ENCODE measurements around the gene NLGN1. TPM values are rescaled to one million over a fixed set of nuclear protein-coding genes. Genes with fewer than 3 reads are reported as not detected.

The NLGN1 gene
- total and polyA plus RNA-seq, 12 donors, result 0.13 to 3.7 (median 0.84) TPM

DNA sequence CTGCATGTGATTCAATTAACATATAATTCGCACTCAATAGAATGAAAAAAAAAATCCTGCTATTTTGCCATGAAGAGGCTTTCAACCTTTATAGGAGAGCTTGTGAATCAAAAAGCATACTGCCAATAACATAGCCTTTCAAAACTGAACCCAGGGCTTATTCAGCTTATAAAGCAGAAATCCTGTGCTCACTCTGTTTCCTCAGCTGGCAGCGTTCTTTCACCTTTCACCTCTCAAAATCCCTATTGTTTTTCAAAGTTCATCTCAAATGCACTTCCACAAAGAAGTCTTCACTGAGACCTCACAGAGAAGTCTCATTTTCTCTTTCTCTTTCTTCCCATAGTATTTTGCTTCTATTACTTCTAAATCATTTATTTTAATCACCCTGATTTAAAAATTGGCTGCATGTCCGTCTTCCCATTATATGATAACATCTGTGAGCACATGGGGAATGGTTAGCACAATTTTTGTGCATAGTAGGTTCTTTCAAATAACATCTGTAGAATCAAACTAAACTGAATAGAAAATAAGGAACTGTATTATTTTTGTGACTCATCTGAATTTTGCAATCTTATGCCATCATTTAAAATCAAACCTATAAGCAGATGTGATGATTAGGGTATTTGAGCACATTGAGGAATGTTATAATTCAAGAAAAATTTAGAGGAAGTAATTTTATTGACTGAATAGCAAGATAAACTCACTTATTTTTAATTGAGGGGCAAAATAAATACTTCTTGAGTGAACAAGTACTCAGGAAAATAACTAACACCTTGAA is 373.4 kb downstream of the NLGN1 start:
- Histone ChIP-seq H3K4me1 (replicated peaks in 1 of 2) (no peaks in the 10 kb centered on the region), H3K27me3 (no peaks in the 10 kb centered on the region), H3K4me3 (no peak overlapping the region), H3K27ac (no peak overlapping the region), H3K9me3 (replicated peaks in 1 of 3) (no peaks in the 10 kb centered on the region), H3K36me3 (replicated peaks in 1 of 2) (no peaks in the 10 kb centered on the region)
- WGBS, 4 donors, result 76 to 83% (median 78%) methylated on average over 3 of the region's 3 CpGs
- intact Hi-C loops (cut with DNase I), result no loop called here
- no peak for DNase-seq
- TF ChIP-seq POLR2A (IDR thresholded peaks at IDR 0.05), result no peak
- TF ChIP-seq, protein P1, sequence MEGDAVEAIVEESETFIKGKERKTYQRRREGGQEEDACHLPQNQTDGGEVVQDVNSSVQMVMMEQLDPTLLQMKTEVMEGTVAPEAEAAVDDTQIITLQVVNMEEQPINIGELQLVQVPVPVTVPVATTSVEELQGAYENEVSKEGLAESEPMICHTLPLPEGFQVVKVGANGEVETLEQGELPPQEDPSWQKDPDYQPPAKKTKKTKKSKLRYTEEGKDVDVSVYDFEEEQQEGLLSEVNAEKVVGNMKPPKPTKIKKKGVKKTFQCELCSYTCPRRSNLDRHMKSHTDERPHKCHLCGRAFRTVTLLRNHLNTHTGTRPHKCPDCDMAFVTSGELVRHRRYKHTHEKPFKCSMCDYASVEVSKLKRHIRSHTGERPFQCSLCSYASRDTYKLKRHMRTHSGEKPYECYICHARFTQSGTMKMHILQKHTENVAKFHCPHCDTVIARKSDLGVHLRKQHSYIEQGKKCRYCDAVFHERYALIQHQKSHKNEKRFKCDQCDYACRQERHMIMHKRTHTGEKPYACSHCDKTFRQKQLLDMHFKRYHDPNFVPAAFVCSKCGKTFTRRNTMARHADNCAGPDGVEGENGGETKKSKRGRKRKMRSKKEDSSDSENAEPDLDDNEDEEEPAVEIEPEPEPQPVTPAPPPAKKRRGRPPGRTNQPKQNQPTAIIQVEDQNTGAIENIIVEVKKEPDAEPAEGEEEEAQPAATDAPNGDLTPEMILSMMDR (IDR thresholded peaks at IDR 0.05), result no peak

DNA sequence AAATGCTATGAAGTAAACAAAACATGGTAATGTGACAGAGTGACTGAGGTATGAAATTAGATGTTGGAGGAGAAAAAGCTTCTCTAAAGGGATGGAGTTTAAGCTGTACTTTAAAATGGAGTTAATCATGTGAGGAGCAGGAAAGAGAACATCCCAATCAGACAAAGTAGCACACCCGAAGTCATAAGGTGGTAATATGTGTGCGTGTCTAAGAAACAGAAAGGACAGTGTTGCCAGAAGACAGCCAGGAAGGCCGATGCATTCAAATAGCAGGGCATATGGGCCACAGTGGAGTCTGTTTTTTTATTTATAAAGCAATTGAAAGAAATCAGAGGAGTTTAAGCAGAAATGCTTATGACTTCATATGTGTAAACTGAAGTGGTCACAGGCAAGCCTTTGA is 376.3 kb downstream of the NLGN1 start:
- TF ChIP-seq, protein P1 (IDR thresholded peaks at IDR 0.05), result no peak
- TF ChIP-seq POLR2A (IDR thresholded peaks at IDR 0.05), result no peak
- Histone ChIP-seq H3K4me3 (no peak overlapping the region), H3K36me3 (replicated peaks in 1 of 2) (no peaks in the 10 kb centered on the region), H3K9me3 (replicated peaks in 1 of 3) (peaks cover 0 to 5% (median 0%) of the 10 kb centered on the region in 3 donors), H3K27ac (no peak overlapping the region), H3K27me3 (no peaks in the 10 kb centered on the region), H3K4me1 (replicated peaks in 1 of 2) (no peaks in the 10 kb centered on the region)
- no peak for DNase-seq
- intact Hi-C loops (cut with DNase I), result no loop called here
- 74 to 85% (median 81%) methylated on average over 3 of the region's 3 CpGs for WGBS, 4 donors

DNA sequence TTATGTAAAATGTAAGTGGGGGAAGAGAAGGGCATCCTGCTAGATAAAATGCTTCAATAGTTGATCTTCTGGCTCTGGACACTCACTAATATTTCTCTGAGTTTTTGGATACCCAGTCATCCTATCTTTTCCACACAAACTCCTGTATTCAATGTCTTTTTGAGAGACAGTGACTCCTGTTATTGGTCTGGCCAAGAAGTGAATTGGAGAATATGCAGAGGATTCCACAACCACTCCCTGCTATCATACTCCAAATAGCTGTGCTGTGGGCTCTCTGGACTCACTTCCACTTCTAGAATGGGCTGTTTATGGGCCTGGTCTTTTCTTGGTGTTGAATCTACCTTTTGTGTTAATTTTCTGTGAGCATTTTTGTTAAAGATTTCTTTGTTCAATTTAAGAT is 376.8 kb downstream of the NLGN1 start:
- TF ChIP-seq POLR2A (IDR thresholded peaks at IDR 0.05), result no peak
- TF ChIP-seq, protein P1 (IDR thresholded peaks at IDR 0.05), result no peak
- no peaks in the 10 kb centered on the region for H3K36me3 ChIP-seq (replicated peaks in 1 of 2)
- H3K27me3 ChIP-seq, result no peaks in the 10 kb centered on the region
- DNase-seq, result no peak
- no peak overlapping the region for H3K27ac ChIP-seq
- H3K4me3 ChIP-seq, result no peak overlapping the region
- peaks cover 0 to 5% (median 0%) of the 10 kb centered on the region in 3 donors for H3K9me3 ChIP-seq (replicated peaks in 1 of 3)
- intact Hi-C loops (cut with DNase I), result no loop called here
- no peaks in the 10 kb centered on the region for H3K4me1 ChIP-seq (replicated peaks in 1 of 2)

DNA sequence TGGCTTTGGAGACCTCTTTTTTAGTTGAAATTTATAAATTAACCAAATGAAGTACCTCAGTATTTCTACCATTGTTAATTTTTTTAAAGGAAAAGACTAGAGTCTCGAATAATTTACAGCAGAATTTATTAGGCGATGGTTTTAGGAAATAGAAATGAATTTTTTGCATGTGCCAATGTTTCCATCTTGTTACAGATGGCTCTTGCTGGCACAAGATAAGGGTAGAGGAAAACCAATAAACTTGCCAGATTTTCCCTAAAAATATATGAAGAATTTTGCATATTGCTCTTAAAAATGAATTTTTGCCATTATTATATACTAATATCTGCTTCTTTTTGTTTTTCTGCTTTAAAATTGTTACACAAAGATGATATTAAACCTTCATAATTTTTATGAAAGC is 380.7 kb downstream of the NLGN1 start:
- H3K36me3 ChIP-seq (replicated peaks in 1 of 2), result no peaks in the 10 kb centered on the region
- TF ChIP-seq, protein P1 (IDR thresholded peaks at IDR 0.05), result no peak
- TF ChIP-seq POLR2A (IDR thresholded peaks at IDR 0.05), result no peak
- WGBS, 4 donors, result 73 to 87% (median 83%) methylated on average over 2 of the region's 2 CpGs
- DNase-seq, result no peak
- peaks cover 0 to 5% (median 0%) of the 10 kb centered on the region in 3 donors for H3K9me3 ChIP-seq (replicated peaks in 1 of 3)
- no peaks in the 10 kb centered on the region for H3K27me3 ChIP-seq
- intact Hi-C loops (cut with DNase I), result no loop called here
- H3K4me3 ChIP-seq, result no peak overlapping the region
- H3K27ac ChIP-seq, result no peak overlapping the region
- H3K4me1 ChIP-seq (replicated peaks in 1 of 2), result no peaks in the 10 kb centered on the region
